Hepatocyte (in vitro differentiated cells): ENCODE data around the gene ARHGEF40. TPM values are rescaled to one million over a fixed set of nuclear protein-coding genes. Genes with fewer than 3 reads are reported as not detected.

Source experiments
- DNase-seq: peaks from one replicate; pipeline ENCODE4 v3.0.0-alpha.2; 2016; ENCODE audit warnings: low spot score
- H2AFZ ChIP-seq: fragments of 200-600 bp; sonication (generic); 2 replicates; pipeline ENCODE4 v1.6.0; 2016; ENCODE audit warnings: antibody characterized with exemption, mild to moderate bottlenecking
- H3K27ac ChIP-seq: fragments of 200-600 bp; sonication (generic); 2 replicates; pipeline ENCODE4 v1.5.1; 2016; ENCODE audit warnings: mild to moderate bottlenecking
- H3K27me3 ChIP-seq: fragments of 200-600 bp; sonication (generic); 2 replicates; pipeline ENCODE4 v1.6.1; 2016
- H3K36me3 ChIP-seq: fragments of 200-600 bp; sonication (generic); replicated peaks from 2 replicates; pipeline ENCODE4 v1.5.1; 2016; ENCODE audit warnings: low read depth; ENCODE audit not compliant: insufficient read depth
- H3K4me1 ChIP-seq: fragments of 200-600 bp; sonication (generic); 2 replicates; pipeline ENCODE4 v1.5.1; 2016; ENCODE audit warnings: mild to moderate bottlenecking, moderate library complexity; ENCODE audit not compliant: insufficient read depth
- H3K4me2 ChIP-seq: fragments of 200-600 bp; sonication (generic); 2 replicates; pipeline ENCODE4 v1.6.0; 2016
- H3K4me3 ChIP-seq: fragments of 200-600 bp; sonication (generic); 2 replicates; pipeline ENCODE4 v1.5.1; 2016; ENCODE audit warnings: mild to moderate bottlenecking
- H3K79me2 ChIP-seq: fragments of 200-600 bp; sonication (generic); 2 replicates; pipeline ENCODE4 v1.6.0; 2017; ENCODE audit warnings: mild to moderate bottlenecking
- H3K9me2 ChIP-seq: fragments of 200-600 bp; sonication (generic); replicated peaks from 2 replicates; pipeline ENCODE4 v1.6.0; 2017; ENCODE audit warnings: mild to moderate bottlenecking; ENCODE audit not compliant: insufficient read depth
- H3K9me3 ChIP-seq: fragments of 200-600 bp; sonication (generic); 2 replicates; pipeline ENCODE4 v1.5.1; 2016; ENCODE audit warnings: low read depth, mild to moderate bottlenecking
- H4K20me1 ChIP-seq: fragments of 200-600 bp; sonication (generic); 2 replicates; pipeline ENCODE4 v1.6.0; 2016; ENCODE audit warnings: mild to moderate bottlenecking; ENCODE audit not compliant: insufficient read depth, poor library complexity, severe bottlenecking
- CTCF ChIP-seq: fragments of 200-600 bp; sonication (generic); IDR thresholded peaks from 2 replicates; pipeline ENCODE4 v1.5.1; 2016; ENCODE audit warnings: antibody characterized with exemption, mild to moderate bottlenecking; ENCODE audit not compliant: poor library complexity
- EZH2 ChIP-seq: fragments of 200-600 bp; sonication (generic); IDR thresholded peaks from 2 replicates; pipeline ENCODE4 v1.6.1; 2016; ENCODE audit warnings: antibody characterized with exemption, mild to moderate bottlenecking, borderline replicate concordance
- EZH2phosphoT487 ChIP-seq: fragments of 200-600 bp; sonication (generic); IDR thresholded peaks from one replicate; pipeline ENCODE4 v1.6.1; 2018; ENCODE audit warnings: antibody characterized with exemption, mild to moderate bottlenecking, low read depth, moderate library complexity; ENCODE audit not compliant: unreplicated experiment, severe bottlenecking
- WGBS: methylation state at CpG from one replicate; pipeline ENCODE4 v1.1.6; 2016; ENCODE audit warnings: low lambda C conversion rate; ENCODE audit errors: missing lambda C conversion rate; 5-methylcytosine and 5-hydroxymethylcytosine counted together
- polyA plus RNA-seq: library from polyadenylated mRNA; unstranded; fragments of >200 nt; fragmentation: Nextera tagmentation; extraction: Ambion mirVana; gene quantifications from 2 replicates; pipeline ENCODE4 v1.2.1, GENCODE V29; 2016
- total RNA-seq: library from RNA; depleted of rRNA; stranded (reverse); fragments of >200 nt; gene quantifications from 2 replicates; pipeline ENCODE4 v1.2.3, GENCODE V29; 2014

Gene ARHGEF40
- total and polyA plus RNA-seq, 2 experiments from 2014 or later, result 38.1 to 53.7 TPM

GRCh38 chr14:21061347-21061668, 8.8 kb upstream of the ARHGEF40 start:
- TF ChIP-seq EZH2phosphoT487, result no peak
- no peaks in the 10 kb centered on the region for H4K20me1 ChIP-seq
- H3K9me2 ChIP-seq, result no peaks in the 10 kb centered on the region
- H3K4me3 ChIP-seq, result no peak overlapping the region
- WGBS, result 75% methylated on average over 3 of the region's 3 CpGs
- H3K9me3 ChIP-seq, result no peaks in the 10 kb centered on the region
- H3K4me2 ChIP-seq, result peak overlapping the region; percentile 51
- no peaks in the 10 kb centered on the region for H3K36me3 ChIP-seq
- H3K27me3 ChIP-seq, result no peaks in the 10 kb centered on the region
- H3K4me1 ChIP-seq, result peaks cover 17% of the 10 kb centered on the region
- no peak overlapping the region for H2AFZ ChIP-seq
- DNase-seq, result no peak
- peak overlapping the region; percentile 71 for H3K27ac ChIP-seq
- no peaks in the 10 kb centered on the region for H3K79me2 ChIP-seq

GRCh38 chr14:21063479-21063878, 6.6 kb upstream of the ARHGEF40 start:
- DNase-seq, result no peak
- Histone ChIP-seq H3K4me3 (no peak overlapping the region), H3K36me3 (no peaks in the 10 kb centered on the region)

GRCh38 chr14:21066882-21067502, 3.1 kb upstream of the ARHGEF40 start:
- 76% methylated on average over 7 of the region's 7 CpGs for WGBS
- Histone ChIP-seq H3K27ac (no peak overlapping the region), H3K4me2 (no peak overlapping the region), H3K4me3 (no peak overlapping the region), H3K9me3 (no peaks in the 10 kb centered on the region), H4K20me1 (no peaks in the 10 kb centered on the region), H3K27me3 (no peaks in the 10 kb centered on the region), H3K9me2 (no peaks in the 10 kb centered on the region), H3K36me3 (no peaks in the 10 kb centered on the region), H3K4me1 (peaks cover 19% of the 10 kb centered on the region), H3K79me2 (peaks cover 3% of the 10 kb centered on the region), H2AFZ (no peak overlapping the region)
- TF ChIP-seq EZH2, result no peak
- no peak for TF ChIP-seq EZH2phosphoT487
- peak; percentile 19 for TF ChIP-seq CTCF
- DNase-seq, result no peak

More at GRCh38 chr14:21063479-21063878, 6.6 kb upstream of the ARHGEF40 start:
- Histone ChIP-seq H4K20me1 (no peaks in the 10 kb centered on the region), H3K4me1 (peaks cover 16% of the 10 kb centered on the region), H2AFZ (no peak overlapping the region), H3K9me3 (no peaks in the 10 kb centered on the region), H3K27me3 (no peaks in the 10 kb centered on the region), H3K27ac (peak overlapping the region; percentile 45), H3K4me2 (no peak overlapping the region), H3K79me2 (no peaks in the 10 kb centered on the region), H3K9me2 (no peaks in the 10 kb centered on the region)
- TF ChIP-seq EZH2 (no peak), EZH2phosphoT487 (no peak), CTCF (no peak)
- 49% methylated on average over 3 of the region's 3 CpGs for WGBS

- H3K27me3 ChIP-seq, result no peaks in the 10 kb centered on the region
- H3K9me2 ChIP-seq, result no peaks in the 10 kb centered on the region
- H4K20me1 ChIP-seq, result peaks cover 4% of the 10 kb centered on the region
- peak overlapping the region; percentile 96 for H3K27ac ChIP-seq
- 7% methylated on average over 42 of the region's 45 CpGs for WGBS
- TF ChIP-seq EZH2, result no peak
- peak; percentile 55 for TF ChIP-seq CTCF
- TF ChIP-seq EZH2phosphoT487, result no peak
- no peaks in the 10 kb centered on the region for H3K36me3 ChIP-seq
- H2AFZ ChIP-seq, result peak overlapping the region; percentile 93
- H3K9me3 ChIP-seq, result no peaks in the 10 kb centered on the region
- peak overlapping the region; percentile 92 for H3K4me2 ChIP-seq
- H3K4me3 ChIP-seq, result peak overlapping the region; percentile 99
- peaks cover 19% of the 10 kb centered on the region for H3K79me2 ChIP-seq
- peak; percentile 80 for DNase-seq
- H3K4me1 ChIP-seq, result peaks cover 16% of the 10 kb centered on the region
Measured at GRCh38 chr14:21068521-21069387, 1.4 kb upstream of the ARHGEF40 start.
